Measurements from ENCODE around the gene CGRRF1. TPM values are rescaled to one million over a fixed set of nuclear protein-coding genes. Genes with fewer than 3 reads are reported as not detected.

Gene CGRRF1
- polyA plus RNA-seq, 1 of the 3 experiments (the other 2 are of a cell fraction), result 6.4 TPM

DNA sequence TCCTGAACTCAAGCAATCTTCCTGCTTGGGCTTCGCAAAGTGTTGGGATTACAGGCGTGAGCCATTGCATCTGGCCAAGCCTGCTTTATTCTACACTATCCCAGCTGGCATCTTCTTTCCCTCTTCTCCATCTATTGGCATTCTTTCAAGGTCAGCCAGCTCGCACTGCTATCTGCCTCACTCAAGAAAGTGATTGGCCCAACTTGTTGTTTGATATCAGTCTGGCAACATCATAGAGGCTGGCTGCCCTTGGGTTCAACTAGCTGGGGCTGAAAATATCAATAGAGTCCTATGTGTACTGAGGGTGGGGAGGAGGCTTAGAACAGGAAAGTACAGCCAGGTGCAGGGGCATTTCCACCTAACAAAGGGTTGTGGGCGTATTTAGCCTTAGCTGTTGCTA is 38.1 kb upstream of the CGRRF1 start:
- Histone ChIP-seq H3K4me2 (no peak overlapping the region), H3F3A (replicated peaks; ENCODE audit: insufficient read depth) (no peaks in the 10 kb centered on the region), H3K9ac (no peak overlapping the region), H3K27me3 (ENCODE audit: insufficient read depth) (no peaks in the 10 kb centered on the region), H3K27ac (ENCODE audit: low read depth in 2 of 2, low read length in 1 of 2) (no peak overlapping the region), H3K79me2 (ENCODE audit: insufficient read depth) (peaks cover 10% of the 10 kb centered on the region; the same call in 1 of the 2 replicates), H3K9me2 (no peaks in the 10 kb centered on the region), H4K20me1 (ENCODE audit: insufficient read depth) (no peaks in the 10 kb centered on the region), H3K36me3 (replicated peaks in 1 of 2; ENCODE audit: control insufficient read depth in 1 of 2, insufficient read depth in 2 of 2, low read length in 1 of 2) (peaks cover 27 to 31% of the 10 kb centered on the region in 2 experiments), H2AFZ (ENCODE audit: low read depth) (no peak overlapping the region), H3K9me3 (no peaks in the 10 kb centered on the region), H3K4me1 (ENCODE audit: control insufficient read depth in 1 of 2, insufficient read depth in 2 of 2, low read depth in 1 of 2, low read length in 1 of 2) (peaks cover 6 to 15% of the 10 kb centered on the region in 2 experiments; a peak in 3 of 4 replicates), H3K4me3 (ENCODE audit: low read depth in 2 of 2, low read length in 1 of 2) (no peak overlapping the region)
- TF ChIP-seq GABPA (IDR thresholded peaks at IDR 0.05; ENCODE audit: low read depth), result no peak
- no peak for TF ChIP-seq SMC3 (IDR thresholded peaks at IDR 0.05; ENCODE audit: low read depth, low read length)
- no peak for TF ChIP-seq NFIC (IDR thresholded peaks at IDR 0.05; ENCODE audit: borderline replicate concordance)
- TF ChIP-seq, protein P1, sequence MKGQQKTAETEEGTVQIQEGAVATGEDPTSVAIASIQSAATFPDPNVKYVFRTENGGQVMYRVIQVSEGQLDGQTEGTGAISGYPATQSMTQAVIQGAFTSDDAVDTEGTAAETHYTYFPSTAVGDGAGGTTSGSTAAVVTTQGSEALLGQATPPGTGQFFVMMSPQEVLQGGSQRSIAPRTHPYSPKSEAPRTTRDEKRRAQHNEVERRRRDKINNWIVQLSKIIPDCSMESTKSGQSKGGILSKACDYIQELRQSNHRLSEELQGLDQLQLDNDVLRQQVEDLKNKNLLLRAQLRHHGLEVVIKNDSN (IDR thresholded peaks at IDR 0.05; ENCODE audit: borderline replicate concordance, low read depth), result no peak
- no peak for TF ChIP-seq YY1 (IDR thresholded peaks at IDR 0.05; ENCODE audit: low read depth)
- TF ChIP-seq RCOR1 (IDR thresholded peaks at IDR 0.05; ENCODE audit: low read length), result no peak
- no peak for TF ChIP-seq TCF12 (IDR thresholded peaks at IDR 0.05)
- TF ChIP-seq RAD21 (IDR thresholded peaks at IDR 0.05; ENCODE audit: low read length), result no peak
- TF ChIP-seq, protein P2, sequence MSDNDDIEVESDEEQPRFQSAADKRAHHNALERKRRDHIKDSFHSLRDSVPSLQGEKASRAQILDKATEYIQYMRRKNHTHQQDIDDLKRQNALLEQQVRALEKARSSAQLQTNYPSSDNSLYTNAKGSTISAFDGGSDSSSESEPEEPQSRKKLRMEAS (IDR thresholded peaks at IDR 0.05; ENCODE audit: low read depth), result no peak
- TF ChIP-seq, protein P3, sequence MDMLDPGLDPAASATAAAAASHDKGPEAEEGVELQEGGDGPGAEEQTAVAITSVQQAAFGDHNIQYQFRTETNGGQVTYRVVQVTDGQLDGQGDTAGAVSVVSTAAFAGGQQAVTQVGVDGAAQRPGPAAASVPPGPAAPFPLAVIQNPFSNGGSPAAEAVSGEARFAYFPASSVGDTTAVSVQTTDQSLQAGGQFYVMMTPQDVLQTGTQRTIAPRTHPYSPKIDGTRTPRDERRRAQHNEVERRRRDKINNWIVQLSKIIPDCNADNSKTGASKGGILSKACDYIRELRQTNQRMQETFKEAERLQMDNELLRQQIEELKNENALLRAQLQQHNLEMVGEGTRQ (IDR thresholded peaks at IDR 0.05; ENCODE audit: borderline replicate concordance, low read depth, low read length), result no peak
- TF ChIP-seq TAF1 (IDR thresholded peaks at IDR 0.05; ENCODE audit: borderline replicate concordance, low read depth, low read length), result no peak
- no peak for TF ChIP-seq CHD2 (IDR thresholded peaks at IDR 0.05; ENCODE audit: low read length, partially characterized antibody)
- no peak for TF ChIP-seq NRF1 (IDR thresholded peaks at IDR 0.05; ENCODE audit: low read depth, low read length)
- no peak for TF ChIP-seq MXI1 (IDR thresholded peaks at IDR 0.05; ENCODE audit: low read depth, low read length)
- TF ChIP-seq JUND (IDR thresholded peaks at IDR 0.05), result no peak
- TF ChIP-seq FOXJ3 (CRISPR knock-in tag; IDR thresholded peaks at IDR 0.05), result no peak
- DNase-seq, result no peak
- WGBS (ENCODE audit: low lambda C conversion rate), result 93% methylated on average over 4 of the region's 4 CpGs
- ChIA-PET CTCF (no interaction called here), POLR2A (no interaction called here)

DNA sequence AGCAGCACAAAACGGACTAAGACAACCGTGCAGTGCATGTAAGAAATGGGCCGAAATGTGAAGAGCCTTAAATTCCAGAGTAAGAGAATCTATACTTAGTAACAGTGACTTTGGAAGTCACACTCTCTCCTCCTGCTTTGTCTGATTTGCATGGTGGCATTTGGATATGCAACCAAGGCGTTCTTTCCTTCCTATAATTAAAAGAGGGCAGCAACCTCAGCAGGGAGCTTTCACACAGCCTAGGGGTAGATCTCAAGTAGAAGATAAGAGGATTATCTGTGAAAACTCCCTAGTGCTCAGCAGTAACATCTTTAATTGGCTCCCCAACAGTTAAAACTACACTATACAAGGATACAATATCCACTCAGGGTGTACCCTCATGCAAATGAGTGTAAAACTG is 37.4 kb upstream of the CGRRF1 start:
- Histone ChIP-seq H3K27ac (ENCODE audit: low read depth in 2 of 2, low read length in 1 of 2) (no peak overlapping the region), H3F3A (replicated peaks; ENCODE audit: insufficient read depth) (peaks cover 5% of the 10 kb centered on the region), H2AFZ (ENCODE audit: low read depth) (no peak overlapping the region), H3K9ac (no peak overlapping the region), H4K20me1 (ENCODE audit: insufficient read depth) (no peaks in the 10 kb centered on the region), H3K4me3 (ENCODE audit: low read depth in 2 of 2, low read length in 1 of 2) (no peak overlapping the region), H3K4me2 (no peak overlapping the region), H3K9me2 (no peaks in the 10 kb centered on the region), H3K9me3 (no peaks in the 10 kb centered on the region), H3K79me2 (ENCODE audit: insufficient read depth) (peaks cover 10% of the 10 kb centered on the region; the same call in 1 of the 2 replicates), H3K36me3 (replicated peaks in 1 of 2; ENCODE audit: control insufficient read depth in 1 of 2, insufficient read depth in 2 of 2, low read length in 1 of 2) (peaks cover 33 to 38% of the 10 kb centered on the region in 2 experiments), H3K4me1 (ENCODE audit: control insufficient read depth in 1 of 2, insufficient read depth in 2 of 2, low read depth in 1 of 2, low read length in 1 of 2) (peaks cover 6 to 17% of the 10 kb centered on the region in 2 experiments; a peak in 3 of 4 replicates), H3K27me3 (ENCODE audit: insufficient read depth) (no peaks in the 10 kb centered on the region)
- no peak for DNase-seq
- CTCF ChIA-PET, result no interaction called here
- POLR2A ChIA-PET, result interaction anchor here (0.6 kb wide), 1 partner anchor 170 kb away, joined by 4 read pairs; no protein-coding TSS in a partner anchor
- 99% methylated on average over 4 of the region's 4 CpGs for WGBS (ENCODE audit: low lambda C conversion rate)
- TF ChIP-seq, protein P4, sequence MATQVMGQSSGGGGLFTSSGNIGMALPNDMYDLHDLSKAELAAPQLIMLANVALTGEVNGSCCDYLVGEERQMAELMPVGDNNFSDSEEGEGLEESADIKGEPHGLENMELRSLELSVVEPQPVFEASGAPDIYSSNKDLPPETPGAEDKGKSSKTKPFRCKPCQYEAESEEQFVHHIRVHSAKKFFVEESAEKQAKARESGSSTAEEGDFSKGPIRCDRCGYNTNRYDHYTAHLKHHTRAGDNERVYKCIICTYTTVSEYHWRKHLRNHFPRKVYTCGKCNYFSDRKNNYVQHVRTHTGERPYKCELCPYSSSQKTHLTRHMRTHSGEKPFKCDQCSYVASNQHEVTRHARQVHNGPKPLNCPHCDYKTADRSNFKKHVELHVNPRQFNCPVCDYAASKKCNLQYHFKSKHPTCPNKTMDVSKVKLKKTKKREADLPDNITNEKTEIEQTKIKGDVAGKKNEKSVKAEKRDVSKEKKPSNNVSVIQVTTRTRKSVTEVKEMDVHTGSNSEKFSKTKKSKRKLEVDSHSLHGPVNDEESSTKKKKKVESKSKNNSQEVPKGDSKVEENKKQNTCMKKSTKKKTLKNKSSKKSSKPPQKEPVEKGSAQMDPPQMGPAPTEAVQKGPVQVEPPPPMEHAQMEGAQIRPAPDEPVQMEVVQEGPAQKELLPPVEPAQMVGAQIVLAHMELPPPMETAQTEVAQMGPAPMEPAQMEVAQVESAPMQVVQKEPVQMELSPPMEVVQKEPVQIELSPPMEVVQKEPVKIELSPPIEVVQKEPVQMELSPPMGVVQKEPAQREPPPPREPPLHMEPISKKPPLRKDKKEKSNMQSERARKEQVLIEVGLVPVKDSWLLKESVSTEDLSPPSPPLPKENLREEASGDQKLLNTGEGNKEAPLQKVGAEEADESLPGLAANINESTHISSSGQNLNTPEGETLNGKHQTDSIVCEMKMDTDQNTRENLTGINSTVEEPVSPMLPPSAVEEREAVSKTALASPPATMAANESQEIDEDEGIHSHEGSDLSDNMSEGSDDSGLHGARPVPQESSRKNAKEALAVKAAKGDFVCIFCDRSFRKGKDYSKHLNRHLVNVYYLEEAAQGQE (IDR thresholded peaks at IDR 0.05; ENCODE audit: low read depth, low read length), result no peak
- TF ChIP-seq YY1 (IDR thresholded peaks at IDR 0.05; ENCODE audit: low read depth) (no peak), MXI1 (IDR thresholded peaks at IDR 0.05; ENCODE audit: low read depth, low read length) (no peak), FOXM1 (IDR thresholded peaks at IDR 0.05; ENCODE audit: low read depth) (no peak), TCF12 (IDR thresholded peaks at IDR 0.05) (no peak), SMC3 (IDR thresholded peaks at IDR 0.05; ENCODE audit: low read depth, low read length) (no peak), NFIC (IDR thresholded peaks at IDR 0.05; ENCODE audit: borderline replicate concordance) (no peak), CHD2 (IDR thresholded peaks at IDR 0.05; ENCODE audit: low read length, partially characterized antibody) (no peak), FOSL2 (IDR thresholded peaks at IDR 0.05; ENCODE audit: borderline replicate concordance, low read depth) (no peak), RXRA (IDR thresholded peaks at IDR 0.05; ENCODE audit: borderline replicate concordance, low read depth) (no peak), EZH2phosphoT487 (IDR thresholded peaks at IDR 0.05; ENCODE audit: borderline replicate concordance, low read depth) (no peak)
- TF ChIP-seq, protein P1 (IDR thresholded peaks at IDR 0.05; ENCODE audit: borderline replicate concordance, low read depth), result no peak
- TF ChIP-seq, protein P2 (IDR thresholded peaks at IDR 0.05; ENCODE audit: low read depth), result no peak
